B cell (primary cell): ENCODE data around the gene KLF16.

ENCODE experiments used
- CTCF ChIP-seq: fragments of 200-600 bp; IDR thresholded peaks from one replicate; pipeline ENCODE4 v1.8.0; 2022; ENCODE audit warnings: antibody characterized with exemption, mild to moderate bottlenecking
- EZH2 ChIP-seq: IDR thresholded peaks from 2 replicates; pipeline ENCODE4 v1.6.1; 2012; ENCODE audit warnings: borderline replicate concordance, low read depth, mild to moderate bottlenecking, moderate library complexity, low read length; ENCODE audit not compliant: insufficient read depth, poor library complexity, severe bottlenecking

GRCh38 chr19:1861599-1862031 lies 1.8 kb downstream of the KLF16 start:
- TF ChIP-seq CTCF, result no peak
- TF ChIP-seq EZH2, result no peak
